OCI-LY3 (cell line): Measurements from ENCODE around the gene VAMP5.

Experiments used
- H2AFZ ChIP-seq: fragments of 200-600, 300-600 bp; shearing (Covaris generic); 2 replicates; pipeline ENCODE4 v1.6.0; 2014; ENCODE audit warnings: antibody characterized with exemption, low read depth, low read length
- H3K27ac ChIP-seq: fragments of 200-600, 300-600 bp; sonication (generic); 2 replicates; pipeline ENCODE4 v1.5.1; 2014; ENCODE audit warnings: mild to moderate bottlenecking, low read length, moderate library complexity, mixed read lengths
- H3K27me3 ChIP-seq: fragments of 200-600, 300-600 bp; sonication (generic); 2 replicates; pipeline ENCODE4 v1.6.1; 2014; ENCODE audit warnings: low read depth, low read length, mixed read lengths
- H3K36me3 ChIP-seq: fragments of 200-600, 300-600 bp; sonication (generic); replicated peaks from 2 replicates; pipeline ENCODE3; 2014; ENCODE audit warnings: low read depth, low read length, mixed read lengths
- H3K4me1 ChIP-seq: fragments of 300-600, 200-600 bp; sonication (generic); 2 replicates; pipeline ENCODE4 v1.6.1; 2014; ENCODE audit warnings: low read length, mixed read lengths
- H3K4me2 ChIP-seq: fragments of 200-600, 300-600 bp; sonication (generic); 2 replicates; pipeline ENCODE4 v1.6.1; 2014; ENCODE audit warnings: low read length, mixed read lengths
- H3K4me3 ChIP-seq: fragments of 300-600, 200-600 bp; sonication (generic); 2 replicates; pipeline ENCODE4 v1.5.1; 2014; ENCODE audit warnings: antibody characterized with exemption, mild to moderate bottlenecking, low read length, moderate library complexity
- H3K79me2 ChIP-seq: fragments of 300-600, 200-600 bp; shearing (Covaris generic); 2 replicates; pipeline ENCODE4 v1.6.1; 2014; ENCODE audit warnings: mild to moderate bottlenecking, low read length, mixed read lengths
- H3K9ac ChIP-seq: fragments of 300-600, 200-600 bp; shearing (Covaris generic); 2 replicates; pipeline ENCODE4 v1.6.0; 2014; ENCODE audit warnings: mild to moderate bottlenecking, low read length, moderate library complexity
- H3K9me3 ChIP-seq: fragments of 200-600, 300-600 bp; shearing (Covaris generic); 2 replicates; pipeline ENCODE4 v1.6.1; 2014; ENCODE audit warnings: low read length, mixed read lengths; ENCODE audit not compliant: insufficient read depth
- H4K20me1 ChIP-seq: fragments of 200-600, 300-600 bp; sonication (generic); 2 replicates; pipeline ENCODE4 v1.6.1; 2016; ENCODE audit warnings: low read length, mixed read lengths; ENCODE audit not compliant: insufficient read depth
- CTCF ChIP-seq: fragments of 200-600, 300-600 bp; sonication (generic); IDR thresholded peaks from 2 replicates; pipeline ENCODE4 v1.5.1; 2014; ENCODE audit warnings: antibody characterized with exemption, low read length, low read depth
- EZH2phosphoT487 ChIP-seq: fragments of 200-600 bp; shearing (Covaris generic); IDR thresholded peaks from 2 replicates; pipeline ENCODE4 v1.6.1; 2018; ENCODE audit warnings: antibody characterized with exemption, mixed run types, low read depth

VAMP5 gene

GRCh38 chr2:85588645-85589044, 4.4 kb downstream of the VAMP5 start:
- no peak overlapping the region for H3K4me2 ChIP-seq
- no peak overlapping the region for H3K4me3 ChIP-seq
- no peak overlapping the region for H2AFZ ChIP-seq
- H4K20me1 ChIP-seq, result no peaks in the 10 kb centered on the region
- no peak overlapping the region for H3K27ac ChIP-seq
- H3K27me3 ChIP-seq, result no peaks in the 10 kb centered on the region
- no peak for TF ChIP-seq CTCF
- TF ChIP-seq EZH2phosphoT487, result no peak
- H3K36me3 ChIP-seq, result no peaks in the 10 kb centered on the region
- H3K9me3 ChIP-seq, result no peaks in the 10 kb centered on the region
- peaks cover 7% of the 10 kb centered on the region; the same call in 1 of the 2 replicates for H3K4me1 ChIP-seq
- no peaks in the 10 kb centered on the region for H3K79me2 ChIP-seq
- H3K9ac ChIP-seq, result no peak overlapping the region

- H3K36me3 ChIP-seq, result no peaks in the 10 kb centered on the region
- TF ChIP-seq EZH2phosphoT487, result no peak
- no peak for TF ChIP-seq CTCF
- H3K4me2 ChIP-seq, result no peak overlapping the region
- H4K20me1 ChIP-seq, result no peaks in the 10 kb centered on the region
- H3K9ac ChIP-seq, result no peak overlapping the region
- peaks cover 7% of the 10 kb centered on the region; the same call in 1 of the 2 replicates for H3K4me1 ChIP-seq
- no peaks in the 10 kb centered on the region for H3K9me3 ChIP-seq
- no peaks in the 10 kb centered on the region for H3K79me2 ChIP-seq
- H3K27ac ChIP-seq, result no peak overlapping the region
- no peaks in the 10 kb centered on the region for H3K27me3 ChIP-seq
- H3K4me3 ChIP-seq, result no peak overlapping the region
- H2AFZ ChIP-seq, result no peak overlapping the region
Observed at GRCh38 chr2:85589181-85589580, 5.0 kb downstream of the VAMP5 start.

GRCh38 chr2:85589982-85590791, 6.0 kb downstream of the VAMP5 start:
- peaks cover 8% of the 10 kb centered on the region for H3K4me1 ChIP-seq
- H4K20me1 ChIP-seq, result no peaks in the 10 kb centered on the region
- H3K9ac ChIP-seq, result no peak overlapping the region
- no peak overlapping the region for H3K27ac ChIP-seq
- no peak overlapping the region for H3K4me2 ChIP-seq
- no peaks in the 10 kb centered on the region for H3K36me3 ChIP-seq
- H2AFZ ChIP-seq, result no peak overlapping the region
- H3K27me3 ChIP-seq, result no peaks in the 10 kb centered on the region
- peaks cover 9% of the 10 kb centered on the region for H3K79me2 ChIP-seq
- no peak overlapping the region for H3K4me3 ChIP-seq
- no peaks in the 10 kb centered on the region for H3K9me3 ChIP-seq
- TF ChIP-seq CTCF, result no peak
- TF ChIP-seq EZH2phosphoT487, result no peak

- peaks cover 6% of the 10 kb centered on the region for H3K4me1 ChIP-seq
- no peaks in the 10 kb centered on the region for H3K9me3 ChIP-seq
- no peaks in the 10 kb centered on the region for H3K27me3 ChIP-seq
- H3K4me2 ChIP-seq, result no peak overlapping the region
- no peak overlapping the region for H2AFZ ChIP-seq
- H3K79me2 ChIP-seq, result peaks cover 13% of the 10 kb centered on the region
- TF ChIP-seq EZH2phosphoT487, result no peak
- H3K36me3 ChIP-seq, result no peaks in the 10 kb centered on the region
- H3K9ac ChIP-seq, result no peak overlapping the region
- no peak overlapping the region for H3K27ac ChIP-seq
- H4K20me1 ChIP-seq, result no peaks in the 10 kb centered on the region
- H3K4me3 ChIP-seq, result no peak overlapping the region
Observed at GRCh38 chr2:85590950-85591349, 6.7 kb downstream of the VAMP5 start.
